NCI-H748 treated with DMSO at 0.1 percent for 48 hours (cell line): ENCODE measurements around the gene SPACA4.
"Not testable (repeated sequence)": the region's sequence is repeated elsewhere in the genome, so short reads cannot be mapped to it uniquely, and the experiment has no call there.

Experiments
- DNase-seq: peaks from one replicate; lab custom pipeline; 2025; lab: John Stamatoyannopoulos, UW

SPACA4 gene

GRCh38 chr19:48606463-48607358 is at the start of gene SPACA4:
Gene SPACA4, plus strand, starts transcription at chr19:48606742. Its CDS starts 237 bp downstream, at chr19:48606979.
- no peak for DNase-seq

GRCh38 chr19:48556825-48557224 is 49.7 kb upstream of the SPACA4 start:
- no peak for DNase-seq

- no peak for DNase-seq
Measured at GRCh38 chr19:48558018-48558684, 48.4 kb upstream of the SPACA4 start.

- DNase-seq = no peak
Measured at GRCh38 chr19:48560095-48560530, 46.4 kb upstream of the SPACA4 start.

- no peak for DNase-seq
Measured at GRCh38 chr19:48561412-48561811, 45.1 kb upstream of the SPACA4 start.

GRCh38 chr19:48565090-48565489 is 41.5 kb upstream of the SPACA4 start:
- DNase-seq = no peak

- DNase-seq = no peak
Measured at GRCh38 chr19:48568345-48568886, 38.1 kb upstream of the SPACA4 start.

- DNase-seq = no peak
Measured at GRCh38 chr19:48569814-48570213, 36.7 kb upstream of the SPACA4 start.

GRCh38 chr19:48571378-48572162 is 35.0 kb upstream of the SPACA4 start:
- DNase-seq = peak; percentile 9

- no peak for DNase-seq
Measured at GRCh38 chr19:48573163-48573505, 33.4 kb upstream of the SPACA4 start.

GRCh38 chr19:48575931-48576622 is 30.5 kb upstream of the SPACA4 start:
- DNase-seq = no peak

GRCh38 chr19:48577908-48578307 is 28.6 kb upstream of the SPACA4 start:
- DNase-seq = not testable (repeated sequence)

GRCh38 chr19:48578891-48579290 is 27.7 kb upstream of the SPACA4 start:
- DNase-seq = no peak

GRCh38 chr19:48582168-48582567 is 24.4 kb upstream of the SPACA4 start:
- DNase-seq = no peak

GRCh38 chr19:48587387-48587786 is 19.2 kb upstream of the SPACA4 start:
- no peak for DNase-seq

- DNase-seq = peak; percentile 81
Measured at GRCh38 chr19:48588670-48589401, 17.7 kb upstream of the SPACA4 start.

- DNase-seq = no peak
Measured at GRCh38 chr19:48591021-48591420, 15.5 kb upstream of the SPACA4 start.

- no peak for DNase-seq
Measured at GRCh38 chr19:48595171-48595570, 11.4 kb upstream of the SPACA4 start.

GRCh38 chr19:48595833-48596232 is 10.7 kb upstream of the SPACA4 start:
- no peak for DNase-seq

GRCh38 chr19:48596237-48596636 is 10.3 kb upstream of the SPACA4 start:
- DNase-seq = no peak
